ENCODE measurements around the gene BRCA1.
"Not testable (repeated sequence)": the region's sequence is repeated elsewhere in the genome, so short reads cannot be mapped to it uniquely, and the experiment has no call there.

Gene BRCA1

DNA sequence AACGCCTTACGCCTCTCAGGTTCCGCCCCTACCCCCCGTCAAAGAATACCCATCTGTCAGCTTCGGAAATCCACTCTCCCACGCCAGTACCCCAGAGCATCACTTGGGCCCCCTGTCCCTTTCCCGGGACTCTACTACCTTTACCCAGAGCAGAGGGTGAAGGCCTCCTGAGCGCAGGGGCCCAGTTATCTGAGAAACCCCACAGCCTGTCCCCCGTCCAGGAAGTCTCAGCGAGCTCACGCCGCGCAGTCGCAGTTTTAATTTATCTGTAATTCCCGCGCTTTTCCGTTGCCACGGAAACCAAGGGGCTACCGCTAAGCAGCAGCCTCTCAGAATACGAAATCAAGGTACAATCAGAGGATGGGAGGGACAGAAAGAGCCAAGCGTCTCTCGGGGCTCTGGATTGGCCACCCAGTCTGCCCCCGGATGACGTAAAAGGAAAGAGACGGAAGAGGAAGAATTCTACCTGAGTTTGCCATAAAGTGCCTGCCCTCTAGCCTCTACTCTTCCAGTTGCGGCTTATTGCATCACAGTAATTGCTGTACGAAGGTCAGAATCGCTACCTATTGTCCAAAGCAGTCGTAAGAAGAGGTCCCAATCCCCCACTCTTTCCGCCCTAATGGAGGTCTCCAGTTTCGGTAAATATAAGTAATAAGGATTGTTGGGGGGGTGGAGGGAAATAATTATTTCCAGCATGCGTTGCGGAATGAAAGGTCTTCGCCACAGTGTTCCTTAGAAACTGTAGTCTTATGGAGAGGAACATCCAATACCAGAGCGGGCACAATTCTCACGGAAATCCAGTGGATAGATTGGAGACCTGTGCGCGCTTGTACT, at the start of gene BRCA1:
TSS of gene BRCA1 (minus strand) at position 232 of the 834 bp plus-strand sequence. CDS start 1,268 bp downstream, outside the sequence.
- DNase-seq: peak; percentile 99

DNA sequence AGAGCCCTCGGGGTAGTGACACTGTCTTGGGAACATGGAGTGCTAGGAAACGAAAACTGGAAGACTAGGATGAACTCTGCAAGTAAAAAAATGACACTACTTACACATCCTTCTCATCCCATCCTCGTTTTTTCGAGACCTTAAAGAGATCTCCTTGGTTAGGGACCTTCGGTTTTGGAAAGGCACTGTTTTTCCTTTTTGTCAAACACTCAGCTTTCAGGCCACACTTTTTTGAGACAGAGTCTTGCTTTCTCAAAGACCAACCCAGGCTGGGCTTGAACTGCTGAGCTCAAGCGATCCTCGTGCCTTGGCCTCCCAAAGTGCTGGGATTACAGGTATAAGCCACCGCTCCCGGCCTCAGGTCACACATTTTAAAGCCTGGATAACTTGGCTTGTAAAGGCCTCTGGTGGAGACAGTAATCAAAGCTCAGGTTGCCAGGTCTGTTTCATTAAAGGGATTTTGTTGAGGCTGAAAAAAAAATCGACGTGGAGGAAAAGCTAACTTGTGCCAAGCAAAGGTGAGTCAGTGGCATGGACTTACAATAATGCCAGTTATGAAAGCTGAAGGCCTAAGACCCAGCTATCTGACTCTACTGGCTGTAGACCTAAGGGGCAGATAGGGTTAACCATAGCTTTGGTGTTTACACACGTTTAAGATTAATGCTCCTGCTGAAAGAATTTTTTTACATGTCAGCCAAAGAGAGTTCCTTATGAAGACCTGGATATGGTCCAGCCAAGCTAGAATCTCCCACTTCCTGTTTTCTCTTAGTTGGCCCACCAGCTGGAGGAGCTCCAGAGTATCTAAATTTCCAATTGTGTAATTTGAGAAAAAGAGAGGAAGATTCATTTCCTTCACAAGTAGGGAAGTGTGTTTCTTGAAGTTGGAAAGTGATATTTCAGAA, 46.7 kb upstream of the BRCA1 start:
- peak; percentile 67 for DNase-seq

DNA sequence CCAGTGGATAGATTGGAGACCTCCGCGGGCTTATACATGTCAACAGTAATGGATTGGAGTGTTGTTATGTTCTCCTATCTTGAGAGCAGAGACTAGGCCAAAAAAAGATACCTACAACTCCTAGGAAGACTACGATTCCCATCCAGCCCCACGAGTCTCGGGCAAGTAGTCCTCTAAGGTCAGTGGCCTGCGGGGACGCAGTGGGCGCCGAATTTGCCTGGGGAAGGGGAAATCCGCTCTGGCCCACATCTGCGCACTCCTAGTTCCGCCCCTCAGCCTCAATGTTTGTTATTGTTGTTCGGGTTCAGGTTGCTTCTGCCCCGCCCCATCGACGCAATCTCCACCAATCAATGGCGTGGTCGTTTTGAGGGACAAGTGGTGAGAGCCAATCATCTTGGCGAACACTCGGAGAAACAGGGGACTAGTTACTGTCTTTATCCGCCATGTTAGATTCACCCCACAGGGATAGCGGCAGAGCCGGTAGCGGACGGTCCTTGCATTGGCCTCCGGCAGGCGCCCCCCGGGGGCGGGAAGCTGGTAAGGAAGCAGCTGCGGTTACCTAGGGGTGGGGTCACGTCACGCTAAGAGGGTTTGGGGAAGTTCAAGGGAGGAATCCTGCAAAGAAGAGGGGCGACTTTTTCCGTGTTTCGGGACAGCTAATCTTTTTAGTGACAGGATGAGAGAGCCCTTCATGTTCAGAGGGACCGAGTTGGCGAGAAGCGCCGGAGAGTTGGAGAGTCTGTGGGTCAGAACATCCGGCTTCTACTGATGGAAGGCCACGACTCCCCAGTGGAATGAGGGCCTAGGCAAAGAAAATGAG, 45.8 kb upstream of the BRCA1 start, which contains the start of gene NBR1:
TSS of gene NBR1 (plus strand) at position 449 of the 820 bp plus-strand sequence. CDS start 4,586 bp downstream, outside the sequence.
- peak; percentile 97 for DNase-seq

DNA sequence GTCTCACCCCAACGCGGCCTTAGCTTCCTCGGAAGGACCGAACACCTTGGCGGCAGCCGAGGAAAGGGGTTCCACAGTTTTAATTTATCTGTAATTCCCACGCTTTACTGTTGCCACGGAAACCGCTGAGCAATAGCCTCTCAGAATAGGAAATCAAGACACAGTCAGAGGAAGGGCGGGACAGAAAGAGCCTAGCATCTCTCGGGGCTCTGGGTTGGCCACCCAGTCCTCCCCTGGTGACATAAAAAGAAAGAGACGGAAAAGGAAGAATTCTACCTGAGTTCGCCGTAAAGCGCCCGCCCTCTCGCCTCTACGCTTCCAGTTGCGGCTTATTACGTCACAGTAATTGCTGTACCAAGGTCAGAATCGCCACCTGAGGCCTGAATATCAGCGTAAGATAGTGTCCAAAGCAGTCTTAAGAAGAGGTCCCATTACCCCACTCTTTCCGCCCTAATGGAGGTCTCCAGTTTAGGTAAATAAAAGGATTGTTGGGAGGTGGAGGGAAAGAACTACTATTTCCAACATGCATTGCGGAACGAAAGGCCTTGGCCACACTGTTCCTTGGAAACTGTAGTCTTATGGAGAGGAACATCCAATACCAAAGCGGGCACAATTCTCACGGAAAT, 45.1 kb upstream of the BRCA1 start:
- DNase-seq: peak; percentile 94

DNA sequence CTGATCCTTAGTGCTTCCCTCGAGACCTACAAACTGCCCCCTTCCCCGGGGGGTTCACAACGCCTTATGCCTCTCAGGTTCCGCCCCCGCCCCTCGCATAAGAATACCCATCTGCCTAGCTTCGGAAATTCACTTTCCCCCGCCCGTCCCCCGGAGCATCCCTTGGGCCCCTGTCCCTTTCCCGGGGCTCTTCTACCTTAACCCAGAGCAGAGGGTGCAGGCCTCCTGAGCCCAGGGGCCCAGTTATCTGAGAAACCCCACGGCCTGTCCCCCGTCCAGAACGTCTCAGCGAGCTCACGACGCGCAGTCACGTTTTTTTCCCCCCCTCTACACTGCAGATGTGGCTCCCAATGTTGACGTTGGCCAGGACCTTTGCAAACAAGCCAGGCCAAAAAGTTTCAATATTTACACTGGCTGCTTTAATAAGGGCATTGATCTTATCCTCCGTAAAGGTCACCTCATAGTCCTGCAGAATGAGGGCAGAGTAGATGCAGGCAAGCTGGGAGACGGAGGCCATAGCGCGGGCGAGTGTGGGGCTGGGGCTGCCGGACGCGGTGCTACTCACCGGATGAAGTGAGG, 44.5 kb upstream of the BRCA1 start:
- peak; percentile 61 for DNase-seq

DNA sequence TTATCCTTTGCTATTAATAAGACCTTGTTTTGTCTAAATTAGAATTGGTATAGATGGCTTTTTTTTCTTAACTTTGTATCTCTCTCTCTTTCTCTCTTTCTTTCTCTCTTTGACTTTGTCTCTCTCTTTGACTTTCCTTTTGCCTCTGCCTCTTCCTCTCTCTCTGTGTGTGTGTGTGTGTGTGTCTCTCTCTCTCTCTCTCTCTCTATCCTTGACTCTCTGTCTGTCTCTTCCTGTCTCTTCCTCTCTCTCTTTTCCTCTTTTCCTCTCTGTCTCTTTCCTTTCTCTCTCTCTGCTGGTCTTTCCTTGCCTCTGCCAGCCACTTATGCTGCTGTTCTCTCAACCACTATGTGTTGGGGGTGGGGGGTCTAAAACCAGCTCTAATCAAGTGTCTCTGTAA, 40.8 kb upstream of the BRCA1 start:
- DNase-seq: not testable (repeated sequence)

DNA sequence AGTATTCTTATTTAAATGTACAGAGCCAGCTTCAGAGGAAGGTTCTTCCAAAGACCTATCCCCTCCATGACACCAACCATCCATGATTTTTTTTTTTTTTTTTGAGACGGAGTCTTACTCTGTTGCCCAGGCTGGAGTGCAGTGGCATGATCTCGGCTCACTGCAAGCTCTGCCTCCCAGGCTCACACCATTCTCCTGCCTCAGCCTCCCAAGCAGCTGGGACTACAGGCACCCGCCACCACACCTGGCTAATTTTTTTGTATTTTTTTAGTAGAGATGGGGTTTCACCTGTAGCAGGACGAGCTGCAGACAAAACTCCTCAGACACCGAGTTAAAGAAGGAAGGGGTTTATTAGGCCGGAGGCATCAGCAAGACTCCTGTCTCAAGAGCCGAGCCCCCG, 34.8 kb upstream of the BRCA1 start:
- not testable (repeated sequence) for DNase-seq

DNA sequence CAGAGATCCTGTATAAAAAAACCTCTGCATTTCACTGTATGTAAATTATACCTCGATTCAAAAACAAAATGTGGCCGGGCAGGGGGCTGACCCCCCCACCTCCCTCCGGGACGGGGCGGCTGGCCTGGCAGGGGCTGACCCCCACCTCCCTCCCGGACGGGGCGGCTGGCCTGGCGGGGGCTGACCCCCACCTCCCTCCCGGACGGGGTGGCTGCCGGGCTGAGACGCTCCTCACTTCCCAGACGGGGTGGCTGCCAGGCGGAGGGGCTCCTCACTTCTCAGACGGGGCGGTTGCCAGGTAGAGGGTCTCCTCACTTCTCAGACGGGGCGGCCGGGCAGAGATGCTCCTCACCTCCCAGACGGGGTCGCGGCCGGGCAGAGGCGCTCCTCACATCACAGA, 34.1 kb upstream of the BRCA1 start:
- DNase-seq: not testable (repeated sequence)

DNA sequence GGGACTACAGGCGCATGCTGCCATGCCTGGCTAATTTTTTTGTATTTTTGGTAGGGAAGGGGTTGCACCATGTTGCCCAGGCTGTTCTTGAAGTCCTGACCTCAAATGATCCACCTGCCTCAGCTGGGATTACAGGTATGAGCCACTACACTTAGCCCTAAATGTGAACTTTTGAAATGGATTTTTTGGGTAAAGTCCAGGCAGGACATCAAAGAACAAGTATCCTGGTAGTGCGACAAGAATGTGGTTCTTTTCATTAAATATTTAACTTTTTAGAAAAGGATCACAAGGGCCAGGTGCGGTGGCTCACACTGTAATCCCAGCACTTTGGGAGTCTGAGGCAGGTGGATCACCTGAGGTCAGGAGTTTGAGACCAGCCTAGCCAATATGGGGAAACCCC, 30.5 kb upstream of the BRCA1 start:
- no peak for DNase-seq

DNA sequence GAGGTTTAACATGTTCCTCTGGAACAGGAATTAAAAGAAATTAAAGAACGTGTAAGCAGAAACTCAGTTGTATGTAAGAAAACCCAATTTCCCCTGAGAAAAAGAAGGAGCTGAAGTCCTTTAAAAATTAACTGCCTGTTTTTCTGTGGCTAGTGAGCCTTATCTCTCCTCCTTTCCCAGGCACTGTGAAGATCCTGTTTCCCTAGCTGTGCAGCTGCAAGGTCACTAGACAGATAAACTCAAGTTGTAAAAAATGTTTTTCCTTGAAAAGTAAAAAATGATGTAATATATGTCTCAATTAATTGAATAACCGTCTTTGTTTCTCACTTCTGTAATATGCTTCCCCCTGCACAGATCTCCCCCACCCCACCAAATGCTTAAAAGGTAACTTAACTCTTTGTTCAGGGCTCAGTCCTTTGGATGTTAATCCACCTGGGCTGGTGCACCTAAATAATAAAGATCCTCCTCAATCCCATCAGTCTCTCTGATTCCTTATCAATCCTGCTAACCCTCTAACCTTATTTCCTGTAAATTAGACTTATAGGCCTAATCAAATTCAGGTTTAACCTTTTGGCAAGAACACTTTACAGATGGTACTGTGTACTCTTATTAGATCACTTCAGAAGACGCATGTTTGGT, 28.2 kb upstream of the BRCA1 start:
- not testable (repeated sequence) for DNase-seq

DNA sequence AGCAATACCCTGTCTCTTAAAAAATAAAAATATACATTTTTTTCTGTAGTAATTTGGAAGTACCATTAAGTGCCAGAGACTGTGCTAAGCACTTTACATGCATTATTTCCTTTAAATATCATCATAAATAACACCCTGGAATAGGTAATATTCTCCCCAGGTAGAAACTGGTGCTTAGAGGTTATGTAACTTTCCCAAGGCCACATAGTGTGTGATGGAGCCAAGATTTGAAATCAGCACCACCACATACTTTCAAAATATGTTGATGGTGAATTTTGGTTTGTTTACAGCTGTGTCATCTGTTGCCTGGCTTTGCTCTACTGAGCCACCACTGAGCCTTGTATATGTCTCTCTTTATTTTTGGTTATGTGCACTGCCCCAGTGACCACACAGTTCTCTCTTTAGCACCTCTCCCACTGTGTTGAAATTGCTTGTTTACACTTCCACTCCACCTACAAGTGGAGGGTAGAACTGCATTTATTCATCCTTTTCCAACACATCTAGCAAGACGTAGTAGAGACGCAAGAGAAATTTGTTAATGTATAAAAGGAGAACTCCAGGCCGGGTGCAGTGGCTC, 26.8 kb upstream of the BRCA1 start:
- no peak for DNase-seq

DNA sequence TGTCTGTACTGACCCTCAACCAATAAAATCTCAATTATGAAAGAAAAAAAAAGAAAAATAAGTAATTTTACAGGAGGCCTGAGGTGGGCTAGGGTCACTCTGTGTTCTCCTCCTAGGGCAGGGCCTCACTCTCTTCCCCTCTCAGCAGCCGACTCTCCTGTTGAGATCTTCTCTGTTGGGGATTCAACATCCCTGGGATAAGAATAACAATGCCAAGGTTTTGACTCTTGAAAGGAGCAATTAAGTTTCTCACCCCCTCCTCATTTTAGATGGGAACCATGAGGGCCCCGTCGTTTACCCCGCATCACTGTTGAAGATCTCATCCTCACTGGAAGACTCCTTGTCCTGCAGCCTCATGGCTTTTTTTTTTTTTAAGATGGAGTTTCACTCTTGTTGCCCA, 21.5 kb upstream of the BRCA1 start:
- DNase-seq: no peak

DNA sequence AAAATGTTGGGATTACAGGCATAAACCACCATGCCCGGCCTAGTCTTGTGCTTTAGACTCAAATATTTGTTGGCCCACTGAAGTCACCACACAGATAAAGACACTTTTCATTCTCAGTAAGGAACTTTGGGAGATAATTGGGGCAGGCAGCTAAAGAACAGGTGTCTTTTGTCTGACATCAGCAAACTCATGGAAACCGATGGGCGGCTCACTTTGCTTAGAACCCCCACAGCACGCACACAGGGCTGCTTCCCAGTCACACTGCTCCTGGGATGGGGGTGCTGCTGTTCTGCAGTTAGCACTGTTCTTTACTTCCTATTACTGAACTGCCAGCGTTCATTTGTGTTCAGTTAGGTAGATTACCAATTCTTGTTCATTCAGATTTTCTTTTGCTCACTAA, 18.0 kb upstream of the BRCA1 start:
- DNase-seq: peak; percentile 9

DNA sequence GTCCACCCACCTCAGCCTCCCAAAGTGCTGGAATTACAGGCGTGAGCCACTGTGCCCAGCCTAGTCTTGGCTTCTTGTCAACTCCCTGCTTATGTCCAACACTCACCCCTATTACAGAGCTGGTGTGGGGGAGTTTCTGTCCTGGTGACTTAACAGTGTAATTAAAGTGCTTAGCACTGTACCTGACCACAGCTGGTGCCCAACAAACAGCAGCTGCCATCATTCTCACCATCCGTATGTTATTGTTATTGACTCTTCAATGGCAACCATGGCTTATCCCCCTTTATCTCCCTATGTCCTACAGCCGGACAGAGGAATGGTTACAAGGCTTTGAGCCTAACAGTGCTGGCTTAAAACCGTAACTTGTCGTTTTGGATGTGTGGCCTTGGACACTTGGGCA, 17.0 kb upstream of the BRCA1 start:
- no peak for DNase-seq

DNA sequence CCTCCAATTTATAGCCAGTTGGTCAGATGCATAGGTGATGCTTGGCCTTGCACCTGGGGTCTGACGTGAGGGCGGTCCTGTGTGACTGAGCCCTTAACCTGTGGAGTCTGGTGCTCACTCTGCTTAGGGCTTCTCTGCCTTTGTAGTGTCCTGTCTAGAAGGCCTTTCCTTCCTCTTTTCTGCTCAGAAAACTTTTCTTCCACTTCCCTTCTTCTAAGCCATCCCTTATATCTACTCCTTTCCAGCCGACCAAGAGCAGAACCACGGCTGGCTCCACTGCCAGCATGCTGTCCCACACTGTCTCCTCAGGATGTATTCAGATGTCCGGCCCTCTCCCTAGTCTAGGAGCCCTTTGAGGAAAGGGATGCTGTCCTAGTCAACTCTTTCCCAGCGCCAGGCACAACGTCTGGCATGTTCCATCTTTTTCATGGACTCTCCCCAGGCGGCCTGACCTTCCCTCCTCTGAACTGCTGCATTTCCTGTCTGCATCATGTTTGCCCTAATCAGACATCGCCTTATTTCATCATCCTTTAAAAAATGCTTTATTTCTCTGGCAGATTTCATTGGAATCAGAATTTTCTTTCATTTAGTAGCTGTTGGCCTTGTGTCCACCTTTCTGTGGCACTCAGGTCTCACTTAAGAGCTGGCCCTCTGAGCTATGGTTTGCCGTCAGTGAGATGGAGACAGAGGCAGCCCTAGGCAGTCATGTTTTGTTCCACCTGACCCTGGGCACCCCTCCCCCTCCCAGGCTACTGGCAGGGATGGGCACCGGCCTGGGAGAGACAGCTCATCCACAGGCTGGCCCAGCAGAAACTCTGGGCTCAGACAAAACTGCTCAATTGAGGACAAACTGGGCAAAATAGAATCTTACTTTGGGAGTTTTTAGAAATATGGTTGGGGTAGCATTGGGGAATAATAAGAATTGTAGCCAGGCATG, 15.5 kb upstream of the BRCA1 start:
- DNase-seq: no peak

DNA sequence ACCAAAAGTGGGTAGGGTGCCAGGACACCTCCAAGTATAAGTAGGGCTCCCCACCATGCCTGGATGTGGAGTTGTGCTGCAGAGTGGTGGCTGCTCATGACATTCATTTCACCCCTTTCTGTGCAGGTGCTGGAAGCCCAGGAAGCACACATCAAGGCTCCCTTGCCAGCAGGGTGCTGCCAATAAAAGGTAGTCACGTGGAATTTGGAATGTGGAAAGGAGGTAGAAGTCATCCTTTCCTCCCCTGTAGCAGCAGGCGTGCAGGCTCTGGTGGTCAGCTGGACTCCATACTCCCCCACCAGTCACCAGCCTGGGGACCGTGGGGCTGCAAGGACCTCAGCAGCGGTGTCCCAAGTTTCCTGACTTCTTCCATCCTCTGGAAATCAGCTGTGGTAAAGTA, 13.4 kb upstream of the BRCA1 start:
- not testable (repeated sequence) for DNase-seq

DNA sequence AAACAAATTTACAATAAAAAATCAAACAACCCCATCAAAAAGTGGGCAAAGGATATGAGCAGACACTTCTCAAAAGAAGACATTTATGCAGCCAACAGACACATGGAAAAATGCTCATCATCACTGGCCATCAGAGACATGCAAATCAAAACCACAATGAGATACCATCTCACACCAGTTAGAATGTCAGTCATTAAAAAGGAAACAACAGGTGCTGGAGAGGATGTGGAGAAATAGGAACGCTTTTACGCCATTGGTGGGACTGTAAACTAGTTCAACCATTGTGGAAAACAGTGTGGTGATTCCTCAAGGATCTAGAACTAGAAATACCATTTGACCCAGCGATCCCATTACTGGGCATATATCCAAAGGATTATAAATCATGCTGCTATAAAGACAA, 11.4 kb upstream of the BRCA1 start:
- not testable (repeated sequence) for DNase-seq

DNA sequence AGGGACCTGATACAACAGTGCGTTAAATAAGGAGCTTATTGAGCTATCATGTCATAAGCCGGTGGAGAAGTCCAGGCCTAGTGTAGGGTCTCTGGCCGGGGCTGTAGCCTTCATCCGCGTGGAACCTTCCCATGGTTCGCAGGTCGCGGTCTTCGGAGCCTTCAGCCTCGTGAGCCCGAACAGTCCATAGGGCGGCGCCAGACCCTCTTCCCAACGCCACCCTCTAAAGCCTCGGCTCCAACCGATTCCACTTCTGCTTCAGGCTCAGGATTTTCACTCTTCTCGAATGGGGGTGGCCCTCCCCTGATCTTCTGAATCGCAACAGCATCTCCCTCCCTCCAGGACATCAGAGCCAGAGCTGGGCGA, 10.3 kb upstream of the BRCA1 start:
- no peak for DNase-seq

DNA sequence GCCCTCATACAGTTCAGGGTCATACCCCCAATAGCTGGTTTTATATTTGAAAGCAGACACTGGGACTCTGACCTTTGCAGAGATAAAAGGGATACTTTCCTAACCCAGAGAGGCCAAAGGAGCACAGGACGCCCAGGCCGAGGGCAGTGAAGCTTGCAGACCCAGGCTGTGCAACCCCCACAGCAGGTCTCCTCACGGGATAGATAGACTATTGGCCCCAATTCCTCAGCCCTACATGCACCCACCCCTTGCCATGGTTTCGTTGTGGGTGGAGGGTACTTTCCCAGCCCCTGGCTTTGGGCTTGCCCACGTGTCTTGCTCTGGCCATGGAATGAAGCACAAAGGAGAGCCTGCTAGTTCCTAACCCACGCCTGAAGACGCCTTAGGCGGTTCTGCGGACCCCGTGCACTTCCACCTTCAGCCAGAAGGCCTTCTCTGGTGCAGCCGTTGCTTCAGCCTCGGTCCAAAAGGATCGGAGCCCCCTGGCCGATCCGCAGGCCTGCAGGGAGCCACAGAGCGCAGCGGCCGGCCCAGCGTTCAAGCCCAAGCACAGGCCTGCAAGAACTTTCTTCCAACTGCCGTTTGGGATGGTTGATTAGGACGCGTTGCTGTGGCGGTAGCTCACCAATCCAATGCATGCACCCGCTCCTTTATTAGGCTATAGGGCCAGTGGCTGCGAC, 9.8 kb upstream of the BRCA1 start:
- no peak for DNase-seq

All from RPMI8226 (cell line).